Stimulated activated CD4-positive, alpha-beta T cell treated with anti-CD3 and anti-CD28 coated beads, Interleukin-12 subunit alpha, Interleukin-12 subunit beta, amount 100 ng/mL, for 4 hours (primary cell): ENCODE results near the gene DNER.
A peak's percentile ranks its signal among the peaks of the same experiment; 100 is the strongest.
"Not testable (repeated sequence)": the region's sequence is repeated elsewhere in the genome, so short reads cannot be mapped to it uniquely, and the experiment has no call there.

ENCODE experiments used
- DNase-seq: peaks from one replicate; pipeline ENCODE4 v3.0.0-alpha.2; 2020

The DNER gene

DNA sequence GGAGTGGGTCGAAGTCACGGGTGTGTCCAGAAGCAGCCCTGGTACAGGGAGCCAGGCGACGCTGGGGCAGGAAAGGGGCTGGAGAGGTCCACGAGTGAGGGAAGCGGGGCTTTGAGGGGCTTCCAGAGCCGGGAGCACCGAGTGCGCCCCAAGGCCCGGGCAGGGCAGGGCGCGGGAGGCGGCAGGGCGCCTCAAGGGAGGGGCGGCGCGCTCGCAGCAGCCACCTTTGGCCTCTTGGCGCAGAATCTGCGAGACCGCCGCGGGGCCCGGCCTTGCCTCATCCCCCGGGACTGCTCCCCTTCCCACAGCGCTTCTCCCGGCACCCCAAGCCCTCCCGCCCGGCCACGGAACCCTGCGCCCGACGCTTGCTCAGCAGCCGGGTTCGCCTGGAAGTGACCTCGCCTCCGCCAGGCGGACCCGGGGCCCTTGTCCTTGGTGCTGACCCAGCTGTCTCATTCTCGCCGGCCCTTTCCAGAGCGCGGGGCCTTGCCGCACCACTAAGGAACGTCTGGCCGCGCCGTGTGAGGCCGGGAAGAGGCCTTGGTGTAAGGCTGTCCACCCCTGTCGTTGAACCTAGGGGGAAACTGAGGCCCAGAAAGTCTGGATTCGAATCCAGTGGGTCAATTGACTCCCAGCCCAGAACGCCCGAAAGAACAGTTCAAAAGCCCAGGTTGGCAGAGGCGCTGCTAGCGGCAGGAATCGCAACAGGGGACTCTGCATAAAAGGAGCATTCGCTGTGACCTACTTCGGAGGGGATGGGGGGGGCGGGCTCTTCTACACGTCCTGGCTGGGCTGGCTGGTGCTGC is 584 bp upstream of the DNER start:
- peak; percentile 22 for DNase-seq

DNA sequence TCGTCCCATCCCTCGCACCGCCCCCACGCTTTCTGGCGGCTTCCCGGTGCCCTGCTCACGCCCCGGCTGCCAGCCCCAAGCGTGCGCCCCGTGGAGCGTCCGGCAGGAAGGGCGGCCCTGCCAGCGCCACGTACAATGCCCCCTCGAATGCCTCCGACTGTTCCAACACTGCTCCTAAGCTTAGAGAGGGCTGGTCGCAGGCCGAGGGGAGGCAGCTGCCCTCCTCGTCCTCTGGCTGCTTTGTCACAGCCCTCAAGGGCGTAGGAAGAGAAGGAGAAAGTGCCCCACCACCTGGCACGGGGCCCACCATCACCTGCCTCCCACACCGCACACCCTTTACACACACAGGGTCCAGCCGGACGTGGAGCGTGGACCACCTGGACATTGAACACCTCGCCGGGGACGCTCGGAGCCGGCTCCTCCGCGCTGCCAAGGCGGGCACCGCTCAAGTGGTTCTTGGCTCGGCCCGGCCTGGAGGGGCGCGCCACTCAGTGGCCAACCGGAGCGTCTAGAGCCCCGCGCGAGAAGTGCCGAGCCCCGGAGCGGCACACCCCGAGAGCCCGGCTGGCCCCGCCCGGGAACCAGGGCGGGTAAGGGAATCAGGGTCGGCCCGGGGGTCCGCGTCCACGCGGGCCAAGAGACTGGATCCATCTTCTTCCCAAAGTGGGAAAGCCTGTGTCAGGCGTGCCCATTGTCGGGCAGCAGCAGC is 830 bp downstream of the DNER start:
- peak; percentile 4 for DNase-seq

DNA sequence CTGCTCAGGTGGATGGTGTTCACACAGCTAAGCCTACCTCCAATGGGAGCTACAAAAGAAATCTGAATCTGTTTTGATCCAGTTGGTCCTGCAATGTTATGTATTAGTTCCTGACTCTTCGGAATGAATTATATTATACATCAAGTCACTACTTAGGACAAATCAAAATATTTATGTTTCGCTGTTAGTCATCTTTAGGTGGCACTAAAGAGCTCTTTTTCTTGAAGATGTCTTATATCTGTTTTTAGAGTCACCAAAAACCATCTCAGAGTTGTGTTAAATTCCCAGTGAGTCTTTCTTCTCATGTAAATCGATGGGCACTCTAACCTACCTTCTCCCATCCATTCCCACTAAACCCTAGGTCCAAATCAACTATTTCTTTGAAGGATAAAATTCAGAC is 2.2 kb downstream of the DNER start:
- no peak for DNase-seq

DNA sequence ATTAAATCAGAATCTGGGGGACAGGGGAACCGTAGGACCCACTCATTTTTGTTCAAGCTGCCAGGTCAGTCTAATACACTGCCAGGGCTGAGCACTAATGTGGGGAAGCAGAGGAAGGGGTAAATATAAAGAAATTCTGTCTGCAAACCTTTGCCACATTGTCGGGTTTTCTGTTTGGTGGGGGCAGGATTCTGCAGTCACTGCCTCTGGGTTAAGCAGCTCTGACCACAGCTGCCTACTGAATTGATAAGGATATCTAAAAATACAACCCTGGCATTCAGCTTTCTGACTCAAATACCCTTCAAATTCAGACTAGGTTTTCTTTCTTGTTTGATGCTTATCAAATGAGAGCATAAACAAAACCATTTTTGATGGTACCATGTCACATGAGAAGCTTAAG is 6.0 kb downstream of the DNER start:
- DNase-seq, result no peak

DNA sequence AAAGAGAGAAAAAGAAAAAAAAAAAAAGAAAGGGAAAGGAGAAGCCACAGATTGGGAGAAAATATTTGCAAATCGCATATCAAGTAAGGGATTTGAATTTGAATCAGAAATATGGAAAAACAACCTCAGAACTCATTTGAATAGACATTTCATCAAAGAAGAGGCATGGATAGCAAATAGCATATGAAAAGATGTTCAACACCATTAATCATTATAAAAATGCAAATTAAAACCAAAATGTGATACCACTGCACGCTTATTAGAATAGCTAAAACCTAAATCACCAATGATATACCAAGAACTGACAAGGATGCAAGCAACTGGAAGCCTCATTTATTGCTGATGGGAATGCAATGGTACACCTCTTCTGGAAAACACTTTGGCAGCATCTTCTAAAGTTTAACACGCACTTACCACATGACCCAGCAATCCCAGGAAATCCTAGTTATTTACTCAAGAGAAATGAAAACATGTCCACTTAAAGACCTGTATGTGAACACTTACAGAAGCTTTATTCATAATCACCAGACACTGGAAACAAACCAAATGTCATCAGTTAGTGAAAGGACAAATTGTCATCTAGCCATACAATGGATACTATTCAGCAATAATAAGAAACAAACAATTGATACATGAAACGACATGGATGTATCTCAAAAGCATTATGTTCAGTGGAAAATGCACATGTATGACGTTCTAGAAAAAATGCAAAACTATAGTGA is 10.3 kb downstream of the DNER start:
- no peak for DNase-seq

DNA sequence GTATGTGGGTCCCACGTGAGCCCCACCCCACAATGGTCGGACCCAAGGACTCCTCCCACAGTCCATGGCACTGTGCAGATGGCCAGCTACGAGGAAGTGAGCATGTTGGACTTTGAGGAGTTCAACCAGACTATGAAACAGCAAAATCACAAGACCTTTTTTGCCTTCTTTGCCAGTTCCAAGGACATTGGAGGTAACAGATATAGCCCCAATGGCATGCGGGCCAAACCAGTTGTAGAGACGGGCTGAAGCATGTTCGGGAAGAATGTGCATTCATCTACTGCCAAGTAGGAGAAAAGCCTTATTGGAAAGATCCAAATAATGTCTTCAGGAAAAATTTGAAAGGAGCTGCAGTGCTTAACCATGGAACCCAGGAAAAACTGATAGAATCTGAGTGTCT is 12.6 kb downstream of the DNER start:
- no peak for DNase-seq

DNA sequence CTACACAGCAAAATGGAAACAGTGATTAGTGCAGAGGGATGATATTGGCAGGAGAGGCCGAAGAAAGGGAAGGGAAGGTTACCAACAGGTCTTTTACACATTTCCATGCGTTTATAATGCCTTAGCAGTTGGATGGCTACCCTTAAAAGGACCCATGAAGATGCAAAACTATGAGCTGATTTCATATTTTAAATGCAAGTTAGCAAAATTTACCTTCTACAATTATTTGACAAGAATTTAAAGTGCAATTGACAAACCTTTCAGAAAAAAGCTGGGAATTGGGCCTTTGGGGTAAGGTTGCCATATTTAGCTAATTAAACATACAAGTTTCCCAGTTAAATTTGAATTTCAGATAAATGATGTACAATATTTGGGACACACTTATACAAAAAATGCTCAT is 13.3 kb downstream of the DNER start:
- DNase-seq, result no peak

DNA sequence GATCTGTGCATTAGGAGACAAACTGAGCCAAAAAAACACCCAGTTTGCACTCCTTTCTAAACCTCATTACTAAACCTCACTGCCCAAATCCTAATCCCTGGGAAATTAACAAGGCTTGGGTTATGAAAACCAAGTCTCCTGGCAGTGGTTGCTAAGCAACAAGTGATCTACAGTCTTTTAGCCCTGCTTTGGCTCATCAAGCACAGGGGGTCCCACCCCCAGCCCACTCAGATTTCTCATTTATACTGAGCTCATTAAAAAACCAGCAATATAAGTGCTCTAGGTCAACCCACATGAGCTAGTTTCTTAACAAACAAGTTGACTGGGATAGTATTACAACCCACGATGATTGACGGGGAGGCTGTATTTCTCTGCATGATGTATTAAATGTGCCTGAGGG is 18.4 kb downstream of the DNER start:
- DNase-seq, result no peak

DNA sequence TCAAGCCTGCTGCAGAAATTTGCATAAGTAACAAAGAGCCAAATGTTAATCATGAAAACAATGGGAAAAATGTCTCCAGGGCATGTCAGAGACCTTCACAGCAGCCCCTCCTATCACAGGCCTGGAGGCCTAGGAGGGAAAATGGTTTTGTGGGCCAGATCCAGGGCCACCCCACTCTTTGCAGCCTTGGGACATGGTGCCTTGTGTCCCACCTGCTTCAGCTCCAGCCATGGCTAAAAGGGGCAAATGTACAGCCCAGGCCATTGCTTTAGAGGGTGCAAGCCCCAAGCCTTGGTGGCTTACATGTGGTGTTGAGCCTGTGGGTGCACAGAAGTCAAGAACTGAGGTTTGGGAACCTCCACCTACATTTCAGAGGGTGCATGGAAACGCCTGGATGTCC is 20.5 kb downstream of the DNER start:
- not testable (repeated sequence) for DNase-seq

DNA sequence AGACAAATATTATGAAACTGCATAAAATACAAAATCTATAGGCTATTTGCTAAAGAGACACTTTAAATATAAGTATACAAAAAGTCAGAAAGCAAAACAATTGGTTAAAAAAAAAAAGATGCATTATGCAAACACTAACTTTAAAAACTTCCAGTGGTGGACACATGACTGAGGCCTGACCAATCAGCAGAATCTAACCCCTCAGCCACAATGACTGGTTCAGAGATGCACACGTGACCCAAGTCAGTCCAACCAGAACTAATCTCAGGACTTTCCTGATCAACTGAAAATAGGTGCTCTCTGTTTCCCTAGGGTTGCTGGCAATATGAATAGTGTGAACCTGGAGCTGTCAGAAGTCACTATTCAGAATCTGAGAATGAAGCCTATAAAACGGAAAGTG is 22.7 kb downstream of the DNER start:
- no peak for DNase-seq

DNA sequence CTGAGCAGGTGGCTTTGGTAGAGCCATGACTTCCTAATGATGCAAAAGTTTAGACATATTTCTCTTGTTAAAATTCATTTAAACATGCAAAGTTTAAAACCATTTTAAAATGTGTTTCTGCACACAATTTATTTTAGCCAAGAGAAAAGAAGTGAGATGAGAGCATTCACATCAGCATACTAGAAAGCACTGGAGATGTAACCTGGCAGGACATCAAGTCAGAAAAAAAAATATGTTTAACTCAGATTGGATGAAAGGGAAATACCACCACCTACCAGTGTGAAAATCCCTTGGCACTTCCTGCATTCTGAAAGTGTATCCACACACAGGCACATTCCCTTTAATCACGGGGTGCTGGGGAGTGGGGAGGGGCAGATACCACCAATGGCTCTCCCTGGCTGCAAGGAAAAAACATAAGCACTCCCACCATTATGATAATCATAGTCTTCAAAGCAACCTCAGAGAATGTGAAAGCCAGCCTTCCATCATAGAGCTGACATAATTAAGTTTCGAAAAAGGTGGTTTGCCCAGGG is 25.0 kb downstream of the DNER start:
- no peak for DNase-seq

DNA sequence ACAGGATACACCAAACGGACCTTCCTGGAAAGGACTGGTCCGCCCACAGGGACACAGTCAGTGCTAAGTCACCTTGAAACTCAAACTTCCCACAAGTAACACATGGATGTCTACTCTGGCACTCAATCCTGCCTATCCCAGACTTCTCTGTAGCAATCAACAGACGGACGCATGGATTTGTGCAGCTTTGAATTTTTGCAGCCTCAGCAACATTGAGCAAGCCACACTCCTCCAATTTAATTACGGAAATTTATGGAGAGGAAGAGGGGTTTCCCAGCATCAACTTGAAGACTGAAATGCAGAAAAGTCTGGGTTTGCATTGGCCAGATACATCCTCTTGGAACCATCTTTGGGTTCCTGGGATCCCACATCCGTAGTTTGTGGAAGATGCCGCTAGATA is 26.2 kb downstream of the DNER start:
- no peak for DNase-seq

DNA sequence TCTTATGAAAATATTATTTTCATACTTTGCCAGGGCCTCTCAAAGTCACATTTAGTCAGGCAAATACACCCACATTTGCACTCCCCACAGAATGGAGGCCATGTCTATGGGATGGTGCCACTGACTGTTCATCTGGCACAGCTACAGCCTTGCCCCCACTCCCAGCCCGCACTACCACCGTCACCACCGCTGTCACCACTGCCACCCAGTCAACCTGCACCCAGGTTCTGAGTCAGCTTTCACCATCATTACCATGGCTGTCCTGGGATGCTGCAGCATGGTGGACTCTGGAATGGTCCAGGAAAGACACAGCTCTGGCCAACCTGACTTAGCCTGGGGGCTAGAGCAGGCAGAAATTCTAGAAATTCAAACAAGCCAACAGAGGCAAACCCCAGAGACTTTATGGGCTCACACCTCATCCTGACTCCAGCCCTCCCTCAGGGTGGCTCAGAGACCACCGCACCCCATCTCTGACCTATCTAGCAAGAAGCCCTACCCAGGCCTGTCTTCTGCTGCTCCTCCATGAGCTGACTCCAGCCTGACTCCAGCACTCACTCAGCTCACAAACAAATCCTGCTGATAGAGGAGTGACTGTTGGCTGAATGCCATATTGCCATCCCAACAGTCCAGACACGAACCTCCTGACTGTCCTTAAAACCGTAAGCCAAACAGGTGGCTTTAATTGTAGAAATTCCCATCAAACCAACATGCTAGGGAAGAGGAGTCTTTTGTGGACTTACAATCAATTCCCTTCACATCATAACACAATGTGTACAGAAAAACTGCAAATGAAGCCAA is 28.0 kb downstream of the DNER start:
- no peak for DNase-seq

DNA sequence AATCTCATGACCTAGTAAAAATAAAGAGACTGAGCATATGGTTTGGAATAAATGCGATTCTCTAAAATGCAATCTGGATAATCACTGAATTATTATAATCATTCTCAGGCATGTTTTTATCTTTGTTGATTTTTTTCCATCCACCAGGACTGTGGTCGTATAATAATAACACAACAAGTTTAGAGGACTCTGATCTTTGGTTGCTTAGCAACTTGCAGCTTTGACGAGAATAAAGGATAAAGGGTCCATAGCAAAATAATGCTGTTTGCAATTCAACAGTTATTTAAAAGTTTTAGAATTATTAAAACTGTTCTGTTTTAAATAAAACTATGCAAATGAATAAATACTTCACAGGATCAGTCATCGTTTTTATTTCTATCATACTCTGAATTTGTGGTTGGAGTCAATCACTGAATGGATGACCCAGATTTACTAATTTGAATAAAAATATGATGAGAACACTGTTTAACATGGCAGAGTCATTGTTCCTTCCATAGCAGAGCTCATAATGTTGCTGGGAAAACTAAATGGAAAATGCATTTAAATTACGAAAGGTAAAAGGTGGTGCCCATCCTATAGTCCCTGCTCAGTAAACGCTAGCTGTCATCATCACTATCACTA is 29.3 kb downstream of the DNER start:
- DNase-seq, result no peak

DNA sequence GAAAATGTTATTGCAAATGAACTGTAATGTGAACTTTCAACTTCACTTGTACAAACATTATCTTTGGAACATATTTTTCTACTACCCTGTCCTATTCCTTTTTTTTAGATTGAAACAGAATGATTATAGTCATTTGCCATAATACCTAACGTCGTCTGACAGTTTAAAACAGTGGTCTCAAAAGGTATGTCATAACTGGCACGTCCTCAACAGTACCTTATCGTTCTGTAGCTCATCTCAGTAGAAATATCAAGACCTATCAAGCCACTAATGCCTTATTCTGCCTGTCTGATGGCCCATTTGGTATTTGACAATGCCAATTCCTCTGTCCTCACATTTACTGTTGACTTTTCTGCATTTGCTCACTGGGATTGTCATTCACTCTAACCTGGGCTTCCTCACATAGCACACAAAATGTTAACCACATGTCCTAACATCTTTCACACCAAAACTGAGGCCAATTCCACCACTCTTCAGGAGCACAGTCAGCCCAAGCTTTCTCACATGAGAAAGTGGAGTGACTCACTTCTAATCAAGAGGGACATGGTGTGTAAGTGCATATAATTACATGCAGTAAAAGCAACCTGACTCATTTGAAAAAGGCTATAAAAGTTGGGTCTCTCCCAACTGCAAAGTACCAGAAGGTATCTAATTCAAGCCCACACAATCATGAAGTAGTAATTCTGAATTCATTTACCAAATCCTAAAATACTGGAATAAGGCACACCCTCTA is 34.8 kb downstream of the DNER start:
- no peak for DNase-seq

DNA sequence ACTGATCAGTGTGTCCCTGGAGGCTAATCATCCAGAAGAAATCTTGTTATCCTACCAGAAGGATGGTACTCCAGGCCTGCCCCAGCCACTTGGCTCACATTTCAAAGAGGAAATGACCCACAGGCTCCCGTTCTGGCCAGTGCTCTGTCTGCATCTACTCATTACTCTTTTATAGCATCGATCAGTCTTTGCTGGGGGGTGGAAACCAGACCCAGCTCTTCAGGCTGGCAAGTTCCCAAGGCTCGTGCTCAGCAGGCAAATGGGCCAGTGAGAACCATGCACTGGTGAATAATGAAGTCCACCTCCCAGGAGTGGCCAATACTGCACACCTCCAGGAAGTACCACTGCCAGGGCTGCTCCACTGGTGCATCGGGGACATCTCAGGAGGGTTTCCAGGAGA is 38.8 kb downstream of the DNER start:
- DNase-seq, result no peak

DNA sequence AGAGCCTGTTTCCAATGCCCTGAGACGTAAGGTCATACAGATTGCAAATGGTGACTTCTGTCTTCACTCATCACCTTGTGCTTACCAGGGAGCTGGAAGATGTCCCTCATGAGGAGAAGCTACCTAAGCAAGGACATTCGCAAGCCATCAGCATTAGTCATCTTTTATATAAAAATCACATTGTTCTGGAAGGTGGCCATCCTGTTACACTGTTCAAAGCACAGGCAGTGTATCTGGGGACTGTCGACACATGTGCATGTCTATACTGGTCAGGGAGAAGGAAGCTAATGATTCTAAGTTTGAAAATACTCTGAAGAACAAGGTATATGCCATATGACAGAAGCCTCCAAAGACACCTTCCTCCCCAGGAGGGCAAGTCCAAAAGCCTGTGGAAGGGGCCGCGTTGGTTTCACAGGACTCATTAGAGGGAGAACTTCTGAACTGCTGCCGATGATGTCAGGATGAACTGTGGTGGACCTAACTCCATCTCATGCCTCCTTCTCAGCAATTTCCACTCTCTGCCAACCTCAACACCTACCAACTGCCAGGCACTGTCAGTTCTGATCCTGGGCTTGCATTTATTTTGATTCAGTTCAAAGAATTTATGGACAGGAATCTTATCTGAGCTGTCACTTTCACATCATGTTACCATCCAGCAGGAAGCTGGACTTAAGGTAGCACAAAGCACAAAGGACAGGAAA is 39.4 kb downstream of the DNER start:
- DNase-seq, result no peak

DNA sequence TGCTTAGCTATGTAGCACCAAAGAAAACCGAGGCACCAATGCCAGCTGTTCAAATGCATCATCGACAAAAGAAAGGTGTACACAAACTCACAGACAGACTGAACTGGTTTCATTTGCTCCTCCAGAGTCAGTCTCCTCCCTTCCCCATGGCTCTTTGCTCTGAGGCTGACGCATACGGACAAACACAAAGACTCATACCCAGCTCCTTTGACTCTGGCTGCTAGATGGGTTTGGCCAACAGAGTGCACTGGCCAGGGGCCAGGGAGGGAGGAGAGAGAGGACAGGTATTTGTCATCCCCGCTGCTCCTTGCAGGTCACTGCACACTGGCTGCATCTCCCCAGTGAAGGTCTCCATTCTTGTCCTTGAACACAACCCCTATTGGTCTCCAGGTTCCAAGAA is 40.7 kb downstream of the DNER start:
- no peak for DNase-seq

DNA sequence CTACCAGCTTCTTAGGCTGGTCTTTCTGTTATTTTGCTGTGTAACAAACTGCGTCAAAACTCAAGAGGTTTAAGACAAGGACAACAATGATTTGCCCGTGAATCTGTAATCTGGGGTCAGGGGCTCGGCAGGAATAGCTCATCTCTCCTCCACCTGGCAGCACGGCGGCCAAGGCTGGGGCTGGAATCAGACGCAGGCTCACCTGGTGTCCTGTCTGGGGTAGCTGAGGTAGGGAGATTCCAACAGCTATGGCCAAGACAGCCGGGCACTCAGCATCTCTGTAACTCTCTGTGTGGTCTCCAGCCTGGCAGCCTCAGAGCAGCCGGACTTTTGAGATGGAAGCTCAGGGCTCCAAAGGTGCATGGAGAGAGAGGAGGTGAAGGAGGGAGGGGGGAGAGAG is 42.3 kb downstream of the DNER start:
- no peak for DNase-seq

DNA sequence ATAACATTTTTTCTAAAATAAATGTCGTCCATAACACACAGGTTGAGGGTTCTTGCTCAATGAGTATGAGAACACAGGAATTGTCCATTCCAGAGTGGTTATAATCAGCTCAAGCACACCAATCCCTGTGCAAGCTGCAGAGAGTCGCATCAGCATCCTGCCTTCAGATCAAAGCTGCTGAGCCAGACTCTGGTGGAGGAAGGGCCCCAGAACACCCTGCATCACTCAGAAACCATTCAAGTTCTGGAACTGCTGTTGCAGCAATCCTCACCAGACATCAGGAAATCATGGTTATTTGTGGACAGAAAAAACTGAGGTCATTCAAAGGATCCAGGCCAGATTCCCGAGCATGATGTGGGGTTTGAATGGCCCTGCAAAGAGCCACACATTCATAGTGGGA is 44.5 kb downstream of the DNER start:
- no peak for DNase-seq

DNA sequence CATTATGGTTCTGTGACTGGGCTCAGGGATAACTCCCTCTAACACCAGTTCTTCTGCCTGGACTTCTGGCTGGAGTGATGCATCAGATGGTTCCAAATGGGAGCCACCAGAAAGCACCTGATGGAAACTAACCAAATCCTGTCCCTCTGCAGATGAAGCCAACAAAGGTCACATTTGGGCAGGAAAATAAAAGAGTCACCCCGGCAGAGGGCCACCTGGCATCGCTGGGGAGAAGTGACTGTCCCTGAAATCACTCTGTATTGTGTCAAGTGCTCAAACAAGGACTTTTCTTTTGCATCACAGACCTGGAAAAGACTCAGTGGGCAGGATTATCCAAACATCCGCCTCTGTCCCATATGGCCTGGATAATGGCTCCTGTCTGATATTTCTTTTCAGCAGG is 47.5 kb downstream of the DNER start:
- no peak for DNase-seq
